Measurements from ENCODE around the gene CALY.
A peak's percentile ranks its signal among the peaks of the same experiment; 100 is the strongest.

CALY gene

DNA sequence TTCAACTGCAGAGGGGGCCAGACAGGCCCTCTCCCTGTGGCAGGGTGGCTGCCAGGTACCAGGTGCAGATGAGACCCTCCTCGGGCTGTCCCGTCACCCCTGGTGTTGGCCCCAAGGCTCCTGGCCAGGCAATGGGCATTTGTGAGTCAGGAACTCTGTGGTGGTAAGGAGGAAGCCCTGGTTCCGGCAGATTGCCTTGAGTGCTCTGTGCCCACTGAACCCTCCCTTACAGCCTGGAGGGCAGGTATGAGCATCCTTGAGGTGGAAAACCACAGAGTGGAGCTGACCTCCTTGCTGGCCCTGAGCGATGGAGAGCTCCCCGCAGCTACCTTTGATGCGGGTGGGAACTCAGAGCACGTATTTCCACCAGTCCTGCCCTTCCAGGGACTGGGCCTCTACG lies 44.3 kb upstream of the CALY start:
- Histone ChIP-seq H2BK120ac (ENCODE audit: insufficient read depth, low read length, poor library complexity) (no peak overlapping the region), H3K9me3 (ENCODE audit: insufficient read depth, low read depth, low read length) (peaks cover 6% of the 10 kb centered on the region), H2BK5ac (ENCODE audit: low read depth, low read length, poor library complexity) (no peak overlapping the region), H3K23ac (ENCODE audit: low read length) (no peak overlapping the region), H4K8ac (ENCODE audit: low read depth, low read length) (no peak overlapping the region), H3K79me2 (ENCODE audit: control insufficient read depth, insufficient read depth, low read length, poor library complexity) (peaks cover 2% of the 10 kb centered on the region), H3K79me1 (ENCODE audit: low read length) (no peaks in the 10 kb centered on the region), H2AFZ (ENCODE audit: insufficient read depth, low read length, poor library complexity) (no peak overlapping the region), H3K4me1 (ENCODE audit: control insufficient read depth in 1 of 2, insufficient read depth in 2 of 2, low read length in 2 of 2) (peaks cover 3 to 4% of the 10 kb centered on the region in 2 experiments), H2BK12ac (ENCODE audit: low read length) (no peak overlapping the region), H4K91ac (ENCODE audit: low read depth, low read length) (no peak overlapping the region), H3K27ac (ENCODE audit: low read depth, low read length) (no peak overlapping the region), H4K12ac (ENCODE audit: low read depth, low read length) (no peak overlapping the region), H3K27me3 (ENCODE audit: insufficient read depth, low read length) (peaks cover 8% of the 10 kb centered on the region), H3K18ac (ENCODE audit: low read length) (no peak overlapping the region), H3K4me3 (ENCODE audit: low read depth, low read length) (no peak overlapping the region), H3K9ac (ENCODE audit: low read length) (no peak overlapping the region), H3K14ac (ENCODE audit: low read length) (no peak overlapping the region), H2AK5ac (ENCODE audit: low read length) (no peak overlapping the region), H3K36me3 (ENCODE audit: control insufficient read depth in 1 of 2, insufficient read depth in 2 of 2, low read length in 2 of 2) (no peaks in the 10 kb centered on the region), H3K4me2 (ENCODE audit: low read length) (no peak overlapping the region), H3K4ac (ENCODE audit: low read depth, low read length) (no peak overlapping the region)
- DNase-seq = no peak
- no CpG with 5 or more reads among the region's 8 CpGs for WGBS (ENCODE audit: extremely low coverage, insufficient coverage, insufficient read length)

DNA sequence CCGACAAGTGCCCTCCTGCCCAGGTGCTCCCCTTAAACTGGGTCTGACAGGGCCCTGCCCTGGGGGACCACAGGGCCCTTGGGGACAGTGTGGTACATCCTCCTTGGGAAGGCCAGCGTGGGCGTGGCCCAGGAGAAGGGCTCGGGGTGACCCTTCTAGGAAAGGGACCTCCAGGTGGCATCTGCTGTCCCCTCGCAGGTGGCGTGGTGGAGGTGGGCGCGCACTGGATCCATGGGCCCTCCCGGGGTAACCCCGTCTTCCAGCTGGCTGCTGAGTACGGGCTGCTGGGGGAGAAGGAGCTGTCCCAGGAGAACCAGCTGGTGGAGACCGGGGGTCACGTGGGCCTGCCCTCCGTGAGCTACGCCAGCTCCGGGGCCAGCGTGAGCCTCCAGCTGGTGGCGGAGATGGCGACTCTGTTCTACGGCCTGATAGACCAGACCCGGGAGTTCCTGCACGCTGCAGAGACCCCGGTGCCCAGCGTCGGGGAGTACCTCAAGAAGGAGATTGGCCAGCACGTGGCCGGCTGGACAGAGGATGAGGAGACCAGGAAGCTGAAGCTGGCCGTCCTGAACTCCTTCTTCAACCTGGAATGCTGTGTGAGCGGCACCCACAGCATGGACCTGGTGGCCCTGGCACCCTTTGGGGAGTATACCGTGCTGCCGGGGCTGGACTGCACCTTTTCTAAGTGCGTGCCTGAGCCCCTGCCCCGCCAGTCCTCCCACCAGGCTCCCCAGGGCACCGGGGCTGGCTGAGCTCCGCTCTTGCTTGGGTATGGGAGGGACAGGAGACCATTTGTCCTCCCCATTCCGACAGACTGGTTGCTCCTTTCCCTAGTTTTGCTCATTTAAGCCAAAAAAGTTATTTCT lies 43.3 kb upstream of the CALY start:
- Histone ChIP-seq H4K91ac (ENCODE audit: low read depth, low read length) (no peak overlapping the region), H2BK5ac (ENCODE audit: low read depth, low read length, poor library complexity) (no peak overlapping the region), H3K79me1 (ENCODE audit: low read length) (no peaks in the 10 kb centered on the region), H3K79me2 (ENCODE audit: control insufficient read depth, insufficient read depth, low read length, poor library complexity) (peaks cover 2% of the 10 kb centered on the region), H2BK12ac (ENCODE audit: low read length) (no peak overlapping the region), H3K27me3 (ENCODE audit: insufficient read depth, low read length) (peaks cover 8% of the 10 kb centered on the region), H2BK120ac (ENCODE audit: insufficient read depth, low read length, poor library complexity) (no peak overlapping the region), H3K4me3 (ENCODE audit: low read depth, low read length) (peak overlapping the region; percentile 75), H3K36me3 (ENCODE audit: control insufficient read depth in 1 of 2, insufficient read depth in 2 of 2, low read length in 2 of 2) (no peaks in the 10 kb centered on the region), H4K8ac (ENCODE audit: low read depth, low read length) (no peak overlapping the region), H3K4me2 (ENCODE audit: low read length) (peak overlapping the region; percentile 89), H2AFZ (ENCODE audit: insufficient read depth, low read length, poor library complexity) (no peak overlapping the region), H3K9ac (ENCODE audit: low read length) (no peak overlapping the region), H2AK5ac (ENCODE audit: low read length) (no peak overlapping the region), H3K4ac (ENCODE audit: low read depth, low read length) (no peak overlapping the region), H3K4me1 (ENCODE audit: control insufficient read depth in 1 of 2, insufficient read depth in 2 of 2, low read length in 2 of 2) (peaks cover 3 to 4% of the 10 kb centered on the region in 2 experiments), H3K23ac (ENCODE audit: low read length) (no peak overlapping the region), H3K9me3 (ENCODE audit: insufficient read depth, low read depth, low read length) (peaks cover 6% of the 10 kb centered on the region), H4K12ac (ENCODE audit: low read depth, low read length) (no peak overlapping the region), H3K14ac (ENCODE audit: low read length) (no peak overlapping the region), H3K18ac (ENCODE audit: low read length) (no peak overlapping the region), H3K27ac (ENCODE audit: low read depth, low read length) (no peak overlapping the region)
- no peak for DNase-seq
- WGBS (ENCODE audit: extremely low coverage, insufficient coverage, insufficient read length) = no CpG with 5 or more reads among the region's 36 CpGs

DNA sequence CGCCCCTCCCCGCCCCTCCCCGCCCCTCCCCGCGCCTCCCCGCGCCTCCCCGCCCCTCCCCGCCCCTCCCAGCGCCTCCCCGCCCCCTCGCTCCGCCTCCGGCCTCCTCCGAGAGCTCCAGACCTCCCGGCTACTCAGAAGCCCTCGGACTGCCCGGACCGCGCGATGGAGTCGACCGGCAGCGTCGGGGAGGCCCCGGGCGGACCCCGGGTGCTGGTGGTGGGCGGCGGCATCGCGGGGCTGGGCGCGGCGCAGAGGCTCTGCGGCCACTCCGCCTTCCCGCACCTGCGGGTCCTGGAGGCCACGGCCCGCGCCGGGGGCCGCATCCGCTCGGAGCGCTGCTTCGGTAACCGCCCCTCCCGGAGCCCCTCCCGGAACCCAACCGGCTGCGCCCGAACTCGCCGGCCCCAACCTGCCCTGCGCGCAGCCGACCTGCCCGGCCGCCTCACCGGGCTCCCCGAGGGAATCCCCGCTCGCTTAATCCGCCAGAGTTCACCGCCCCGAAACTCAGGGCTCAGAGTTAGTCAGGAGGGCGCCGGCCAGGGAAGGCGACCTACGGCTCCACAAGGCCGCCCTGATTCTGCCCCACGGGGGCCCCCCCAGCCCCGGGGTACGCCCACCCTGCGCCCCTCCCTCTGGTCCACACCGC lies 42.6 kb upstream of the CALY start, which contains the start of gene PAOX:
TSS of gene PAOX (plus strand) at position 111 of the 649 bp plus-strand sequence. CDS start at position 166, 55 bp downstream.
- Histone ChIP-seq H2BK12ac (ENCODE audit: low read length) (no peak within 1 kb of the TSS), H3K9me3 (ENCODE audit: insufficient read depth, low read depth, low read length) (peaks cover 6% of the 10 kb centered on the region), H3K27ac (ENCODE audit: low read depth, low read length) (no peak within 1 kb of the TSS), H3K4ac (ENCODE audit: low read depth, low read length) (no peak within 1 kb of the TSS), H3K79me1 (ENCODE audit: low read length) (no peaks in the 10 kb centered on the region), H3K9ac (ENCODE audit: low read length) (peak within 1 kb of the TSS; percentile 43), H3K4me3 (ENCODE audit: low read depth, low read length) (peak within 1 kb of the TSS; percentile 81), H3K4me1 (ENCODE audit: control insufficient read depth in 1 of 2, insufficient read depth in 2 of 2, low read length in 2 of 2) (peaks cover 3 to 4% of the 10 kb centered on the region in 2 experiments), H3K4me2 (ENCODE audit: low read length) (peak within 1 kb of the TSS; percentile 94), H2AK5ac (ENCODE audit: low read length) (no peak within 1 kb of the TSS), H2BK120ac (ENCODE audit: insufficient read depth, low read length, poor library complexity) (peak within 1 kb of the TSS; percentile 26), H2AFZ (ENCODE audit: insufficient read depth, low read length, poor library complexity) (peak within 1 kb of the TSS; percentile 56), H2BK5ac (ENCODE audit: low read depth, low read length, poor library complexity) (no peak within 1 kb of the TSS), H3K27me3 (ENCODE audit: insufficient read depth, low read length) (peaks cover 8% of the 10 kb centered on the region), H3K18ac (ENCODE audit: low read length) (no peak within 1 kb of the TSS), H3K23ac (ENCODE audit: low read length) (no peak within 1 kb of the TSS), H3K79me2 (ENCODE audit: control insufficient read depth, insufficient read depth, low read length, poor library complexity) (peaks cover 2% of the 10 kb centered on the region), H4K12ac (ENCODE audit: low read depth, low read length) (no peak within 1 kb of the TSS), H3K14ac (ENCODE audit: low read length) (peak within 1 kb of the TSS; percentile 57), H3K36me3 (ENCODE audit: control insufficient read depth in 1 of 2, insufficient read depth in 2 of 2, low read length in 2 of 2) (no peaks in the 10 kb centered on the region), H4K8ac (ENCODE audit: low read depth, low read length) (peak within 1 kb of the TSS; percentile 56), H4K91ac (ENCODE audit: low read depth, low read length) (peak within 1 kb of the TSS; percentile 50)
- WGBS (ENCODE audit: extremely low coverage, insufficient coverage, insufficient read length) = no CpG with 5 or more reads among the region's 78 CpGs
- DNase-seq = peak; percentile 31 to 61

DNA sequence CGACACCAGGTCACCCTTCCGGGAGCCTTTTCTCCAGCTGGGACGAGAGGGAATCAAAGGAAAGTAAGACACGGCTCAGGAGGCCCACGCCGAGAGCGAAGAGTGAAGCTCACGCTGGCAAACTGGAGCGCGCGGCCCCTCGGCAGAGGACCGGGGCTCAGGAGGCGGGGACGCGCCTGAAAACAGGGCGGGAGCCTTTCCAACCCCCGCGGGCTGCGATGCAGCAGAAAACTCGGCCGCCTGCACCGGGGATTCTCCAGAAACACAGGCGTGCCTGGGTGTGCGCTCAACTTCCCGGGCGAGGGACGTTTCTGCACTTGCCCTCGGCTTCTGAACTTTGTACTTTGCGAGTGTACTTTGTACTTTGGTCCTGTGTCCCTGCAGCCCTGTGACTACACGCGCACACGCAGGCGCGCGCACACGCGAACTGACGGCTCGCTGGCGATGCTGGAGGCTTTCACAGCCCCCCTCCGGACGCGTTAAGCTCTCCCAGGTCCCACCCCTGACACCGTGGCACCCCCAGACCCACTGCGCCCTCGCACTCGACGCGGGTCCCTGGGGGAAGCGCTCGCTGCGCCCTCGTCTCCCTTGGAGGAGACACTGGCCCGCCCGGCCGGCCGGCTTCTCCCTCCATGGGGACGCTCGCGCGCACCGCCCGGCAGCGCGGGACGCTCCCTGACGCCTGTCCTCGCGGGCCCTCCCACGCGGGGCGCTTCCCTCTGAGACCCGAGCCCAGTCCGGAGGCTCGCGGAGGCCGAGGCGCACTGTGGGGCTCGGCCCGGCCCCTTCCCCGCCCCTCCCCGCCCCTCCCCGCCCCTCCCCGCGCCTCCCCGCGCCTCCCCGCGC lies 41.8 kb upstream of the CALY start:
- Histone ChIP-seq H3K79me1 (ENCODE audit: low read length) (no peaks in the 10 kb centered on the region), H4K91ac (ENCODE audit: low read depth, low read length) (no peak overlapping the region), H3K9me3 (ENCODE audit: insufficient read depth, low read depth, low read length) (peaks cover 6% of the 10 kb centered on the region), H3K4me3 (ENCODE audit: low read depth, low read length) (peak overlapping the region; percentile 81), H3K9ac (ENCODE audit: low read length) (peak overlapping the region; percentile 43), H2BK5ac (ENCODE audit: low read depth, low read length, poor library complexity) (no peak overlapping the region), H4K8ac (ENCODE audit: low read depth, low read length) (peak overlapping the region; percentile 49), H2AK5ac (ENCODE audit: low read length) (no peak overlapping the region), H3K18ac (ENCODE audit: low read length) (no peak overlapping the region), H3K36me3 (ENCODE audit: control insufficient read depth in 1 of 2, insufficient read depth in 2 of 2, low read length in 2 of 2) (no peaks in the 10 kb centered on the region), H3K4me1 (ENCODE audit: control insufficient read depth in 1 of 2, insufficient read depth in 2 of 2, low read length in 2 of 2) (peaks cover 3 to 4% of the 10 kb centered on the region in 2 experiments), H3K27me3 (ENCODE audit: insufficient read depth, low read length) (peaks cover 8% of the 10 kb centered on the region), H3K14ac (ENCODE audit: low read length) (no peak overlapping the region), H3K4ac (ENCODE audit: low read depth, low read length) (no peak overlapping the region), H3K27ac (ENCODE audit: low read depth, low read length) (no peak overlapping the region), H3K4me2 (ENCODE audit: low read length) (peak overlapping the region; percentile 94), H2BK120ac (ENCODE audit: insufficient read depth, low read length, poor library complexity) (no peak overlapping the region), H3K79me2 (ENCODE audit: control insufficient read depth, insufficient read depth, low read length, poor library complexity) (peaks cover 2% of the 10 kb centered on the region), H3K23ac (ENCODE audit: low read length) (no peak overlapping the region), H2BK12ac (ENCODE audit: low read length) (no peak overlapping the region), H2AFZ (ENCODE audit: insufficient read depth, low read length, poor library complexity) (peak overlapping the region; percentile 19), H4K12ac (ENCODE audit: low read depth, low read length) (no peak overlapping the region)
- peak; percentile 15 to 56 for DNase-seq
- WGBS (ENCODE audit: extremely low coverage, insufficient coverage, insufficient read length) = no CpG with 5 or more reads among the region's 90 CpGs
